Natural killer cell (primary cell): ENCODE data around the gene COL16A1. TPM values are rescaled to one million over a fixed set of nuclear protein-coding genes. Genes with fewer than 3 reads are reported as not detected.

Source experiments
- ATAC-seq, 3 donors: fragments of 150-1000 bp in 2 of 3; fragments of 200-7000 bp in 1 of 3; cut with Tn5 transposase; 1 replicate in 1 of 3; 2 replicates in 2 of 3; pipeline ENCODE4 v1.10.0; 2021; ENCODE audit warnings: mild to moderate bottlenecking in 2 of 3, moderate library complexity in 2 of 3
- DNase-seq, 2 donors: peaks; one replicate each; pipeline versions ENCODE4 v3.0.0 to v3.0.0-alpha.2; 2013 to 2021; ENCODE audit warnings: mixed read lengths in 1 of 2
- H3K27ac ChIP-seq: one replicate; pipeline ENCODE4 v1.5.1; 2013; ENCODE audit warnings: mild to moderate bottlenecking, low read length
- H3K27me3 ChIP-seq: one replicate; pipeline ENCODE4 v1.6.1; 2013; ENCODE audit warnings: low read length; ENCODE audit not compliant: control insufficient read depth, insufficient read depth
- H3K36me3 ChIP-seq: one replicate; pipeline ENCODE4 v1.6.1; 2013; ENCODE audit warnings: low read length; ENCODE audit not compliant: control insufficient read depth, insufficient read depth
- H3K4me1 ChIP-seq: one replicate; pipeline ENCODE4 v1.6.1; 2013; ENCODE audit warnings: low read length; ENCODE audit not compliant: control insufficient read depth, insufficient read depth
- H3K4me3 ChIP-seq: one replicate; pipeline ENCODE4 v1.5.1; 2013; ENCODE audit warnings: low read length
- H3K9me3 ChIP-seq: one replicate; pipeline ENCODE4 v1.6.1; 2013; ENCODE audit warnings: low read length; ENCODE audit not compliant: control insufficient read depth, insufficient read depth
- H3K27ac Mint-ChIP-seq, 2 donors: one replicate each; pipeline ENCODE4 v1.8.0; 2022; ENCODE audit warnings: mild to moderate bottlenecking in 2 of 2, mixed read lengths in 2 of 2, moderate library complexity in 1 of 2
- H3K27me3 Mint-ChIP-seq, 2 donors: one replicate each; pipeline ENCODE4 v1.8.0; 2022; ENCODE audit warnings: low read depth in 2 of 2, mixed read lengths in 2 of 2
- H3K36me3 Mint-ChIP-seq: one replicate; pipeline ENCODE4 v1.8.0; 2022; ENCODE audit warnings: mixed read lengths
- H3K4me1 Mint-ChIP-seq, 2 donors: one replicate each; pipeline ENCODE4 v1.8.0; 2022; ENCODE audit warnings: mixed read lengths in 2 of 2
- H3K4me3 Mint-ChIP-seq: one replicate; pipeline ENCODE4 v1.8.0; 2022; ENCODE audit warnings: mild to moderate bottlenecking, moderate library complexity, mixed read lengths
- H3K9me3 Mint-ChIP-seq, 2 donors: one replicate each; pipeline ENCODE4 v1.8.0; 2022; ENCODE audit warnings: mixed read lengths in 2 of 2
- CTCF ChIP-seq: fragments of 200-600 bp; IDR thresholded peaks from one replicate; pipeline ENCODE4 v1.8.0; 2022; ENCODE audit warnings: antibody characterized with exemption
- WGBS: methylation state at CpG from one replicate; pipeline ENCODE4 v1.1.7; 2013; ENCODE audit warnings: missing lambda C conversion rate; ENCODE audit not compliant: insufficient coverage; 5-methylcytosine and 5-hydroxymethylcytosine counted together
- intact Hi-C: fragments of 100-400 bp; cut with micrococcal nuclease; formaldehyde crosslinking; loops from one replicate; pipeline ENCODE4 v1.14.2; 2022
- total RNA-seq, 4 donors: library from RNA; stranded (reverse); fragments of 120-200 nt in 1 of 4; gene quantifications; one replicate each; pipeline versions ENCODE4 v1.2.3 to v1.2.4, GENCODE V29; 2013 to 2022

The COL16A1 gene
- total RNA-seq, 3 donors from 2014 or later (not counting 1 experiment from before 2014, with no cell fraction given) = 0.14 TPM; not detected in 2

- Histone ChIP-seq H3K9me3 (no peaks in the 10 kb centered on the region), H3K4me1 (peaks cover 20% of the 10 kb centered on the region), H3K4me3 (no peak overlapping the region), H3K27me3 (peaks cover 11% of the 10 kb centered on the region), H3K27ac (no peak overlapping the region), H3K36me3 (no peaks in the 10 kb centered on the region)
- peak overlapping the region; percentile 51 for H3K4me3 Mint-ChIP-seq
- WGBS = 8% methylated on average over 7 of the region's 7 CpGs
- no peaks in the 10 kb centered on the region for H3K9me3 Mint-ChIP-seq
- no peak for DNase-seq
- peaks cover 15 to 20% of the 10 kb centered on the region in 2 donors for H3K4me1 Mint-ChIP-seq
- no peaks in the 10 kb centered on the region for H3K36me3 Mint-ChIP-seq
- peaks cover 47 to 48% of the 10 kb centered on the region in 2 donors for H3K27me3 Mint-ChIP-seq
- TF ChIP-seq CTCF = no peak
- peak overlapping the region in 1 of 2 donors; percentile 67 for H3K27ac Mint-ChIP-seq
- intact Hi-C loops = loop anchor here (2.0 kb wide), 1 partner anchor 73 kb away; no protein-coding TSS in a partner anchor
- no peak for ATAC-seq
Measured at GRCh38 chr1:31715873-31716220, 12.0 kb upstream of the COL16A1 start.

GRCh38 chr1:31715087-31715872, 11.5 kb upstream of the COL16A1 start:
- no peak overlapping the region for H3K27ac ChIP-seq
- 4% methylated on average over 44 of the region's 44 CpGs for WGBS

GRCh38 chr1:31714442-31715086, 10.7 kb upstream of the COL16A1 start:
- peak overlapping the region; percentile 66 for H3K4me3 Mint-ChIP-seq
- Histone ChIP-seq H3K9me3 (no peaks in the 10 kb centered on the region), H3K36me3 (no peaks in the 10 kb centered on the region), H3K27me3 (peaks cover 11% of the 10 kb centered on the region), H3K4me1 (peaks cover 20% of the 10 kb centered on the region), H3K4me3 (peak overlapping the region; percentile 27), H3K27ac (no peak overlapping the region)
- H3K4me1 Mint-ChIP-seq = peaks cover 15 to 20% of the 10 kb centered on the region in 2 donors
- H3K27ac Mint-ChIP-seq = no peak overlapping the region
- H3K27me3 Mint-ChIP-seq = peaks cover 44 to 48% of the 10 kb centered on the region in 2 donors
- no peak for TF ChIP-seq CTCF
- DNase-seq (peak in 1 of 2 donors; percentile 62), ATAC-seq (peak in 2 of 3 donors; percentile 50 to 53)
- H3K36me3 Mint-ChIP-seq = no peaks in the 10 kb centered on the region
- intact Hi-C loops = loop anchor here (2.0 kb wide), 1 partner anchor 74 kb away; no protein-coding TSS in a partner anchor
- WGBS = 5% methylated on average over 39 of the region's 39 CpGs
- no peaks in the 10 kb centered on the region for H3K9me3 Mint-ChIP-seq

More at GRCh38 chr1:31715087-31715872, 11.5 kb upstream of the COL16A1 start:
- H3K27me3 Mint-ChIP-seq = peaks cover 47 to 48% of the 10 kb centered on the region in 2 donors
- peaks cover 15 to 20% of the 10 kb centered on the region in 2 donors for H3K4me1 Mint-ChIP-seq
- intact Hi-C loops = loop anchor here (2.0 kb wide), 1 partner anchor 74 kb away; no protein-coding TSS in a partner anchor
- Histone ChIP-seq H3K9me3 (no peaks in the 10 kb centered on the region), H3K27me3 (peaks cover 11% of the 10 kb centered on the region), H3K4me1 (peaks cover 20% of the 10 kb centered on the region), H3K4me3 (peak overlapping the region; percentile 27), H3K36me3 (no peaks in the 10 kb centered on the region)
- H3K9me3 Mint-ChIP-seq = no peaks in the 10 kb centered on the region
- H3K4me3 Mint-ChIP-seq = peak overlapping the region; percentile 77
- TF ChIP-seq CTCF = peak; percentile 53
- H3K27ac Mint-ChIP-seq = peak overlapping the region in 1 of 2 donors; percentile 67
- no peaks in the 10 kb centered on the region for H3K36me3 Mint-ChIP-seq
- peak in 1 of 2 donors; percentile 51 for DNase-seq
- peak; percentile 56 to 89 (median 76) for ATAC-seq
